Measurements from ENCODE around the gene GNG7. TPM values are rescaled to one million over a fixed set of nuclear protein-coding genes. Genes with fewer than 3 reads are reported as not detected.
A peak's percentile ranks its signal among the peaks of the same experiment; 100 is the strongest.
"Not testable (repeated sequence)": the region's sequence is repeated elsewhere in the genome, so short reads cannot be mapped to it uniquely, and the experiment has no call there.

Gene GNG7
- total and polyA plus RNA-seq, 5 donors, result 25.4 to 58.2 (median 42.9) TPM

DNA sequence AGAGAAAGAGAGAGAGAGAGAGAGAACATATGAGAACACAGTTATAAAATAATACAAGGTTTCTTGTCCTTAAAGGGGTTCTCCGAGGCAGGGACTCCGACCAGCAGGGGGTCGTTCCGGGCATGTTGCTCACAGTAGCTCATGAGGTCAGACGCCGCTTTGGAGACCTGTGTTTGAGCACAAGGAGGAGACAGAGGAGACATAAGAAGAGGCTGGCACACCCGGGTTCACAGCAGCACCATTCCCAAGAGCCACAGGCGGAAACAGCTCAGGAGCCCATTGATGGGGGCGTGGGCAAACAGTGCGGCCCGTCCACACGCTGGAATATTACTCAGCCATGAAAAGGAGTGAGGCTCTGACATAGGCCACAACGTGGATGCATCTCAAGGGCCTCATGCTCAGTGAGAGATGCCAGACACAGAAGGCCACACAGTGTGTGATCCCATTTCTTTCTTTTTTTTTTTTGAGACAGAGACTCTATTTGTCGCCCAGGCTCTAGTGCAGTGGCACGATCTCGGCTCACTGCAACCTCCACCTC lies 187.4 kb downstream of the GNG7 start:
- DNase-seq (peak in 1 of 3 donors; percentile 16), ATAC-seq (no peak)
- intact Hi-C loops (cut with DNase I), result no loop called here
- Histone ChIP-seq H3K4me3 (ENCODE audit: low read length) (no peak overlapping the region), H3K27me3 (ENCODE audit: control insufficient read depth, insufficient read depth) (no peaks in the 10 kb centered on the region), H3K27ac (ENCODE audit: low read length) (no peak overlapping the region), H3K4me1 (ENCODE audit: control insufficient read depth, insufficient read depth, low read length) (no peaks in the 10 kb centered on the region), H3K9me3 (ENCODE audit: control insufficient read depth, low read length) (no peaks in the 10 kb centered on the region)
- 95% methylated on average over 16 of the region's 16 CpGs for WGBS

DNA sequence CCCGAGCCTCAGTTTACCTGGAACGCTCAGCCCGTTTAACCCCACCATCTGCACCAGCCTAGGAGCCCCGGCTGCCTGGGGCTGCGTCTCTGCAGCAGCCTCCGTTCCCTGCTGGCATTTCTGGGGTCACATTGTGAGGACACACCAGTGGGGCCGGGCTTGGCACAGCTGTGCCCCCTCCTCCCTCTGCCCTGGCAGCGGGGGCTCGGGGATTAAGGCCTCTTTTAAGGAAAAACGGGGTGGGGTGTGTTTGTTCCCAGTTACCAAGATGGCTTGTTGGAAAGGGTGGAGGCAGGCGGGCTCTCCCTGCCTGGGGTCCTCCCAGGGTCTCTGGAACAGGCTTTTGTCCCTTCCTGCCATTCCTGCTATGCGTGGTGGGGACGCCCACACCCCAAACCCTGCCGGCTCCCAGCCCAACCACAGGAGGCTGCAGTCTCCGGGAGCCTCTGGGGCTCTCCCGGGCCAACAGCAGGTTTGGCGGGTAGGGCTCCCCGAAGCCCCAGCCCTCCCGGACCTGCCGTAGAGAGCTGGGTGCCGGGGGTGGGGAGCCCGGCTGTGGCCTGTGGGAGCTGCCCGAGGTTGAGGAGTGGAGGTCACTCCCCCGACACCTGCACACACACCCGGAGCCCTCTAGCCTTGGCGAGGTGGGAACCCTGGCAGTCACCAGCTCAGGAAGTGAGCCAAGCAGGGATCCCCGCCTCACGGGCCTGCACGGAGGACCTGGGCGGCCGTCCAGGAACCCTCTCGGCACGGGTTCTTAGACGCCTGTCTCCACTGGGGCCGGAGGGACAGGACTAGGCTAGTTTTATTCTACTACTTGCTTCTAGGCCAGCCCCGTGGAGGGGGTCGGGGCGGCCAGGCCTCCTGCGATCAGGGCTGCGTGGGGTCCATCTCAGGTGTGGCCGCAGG lies 189.7 kb downstream of the GNG7 start:
- no peaks in the 10 kb centered on the region for H3K27me3 ChIP-seq (ENCODE audit: control insufficient read depth, insufficient read depth)
- H3K4me1 ChIP-seq (ENCODE audit: control insufficient read depth, insufficient read depth, low read length), result no peaks in the 10 kb centered on the region
- H3K4me3 ChIP-seq (ENCODE audit: low read length), result no peak overlapping the region
- H3K9me3 ChIP-seq (ENCODE audit: control insufficient read depth, low read length), result no peaks in the 10 kb centered on the region
- ATAC-seq, result peak; percentile 33 to 50
- no peak overlapping the region for H3K27ac ChIP-seq (ENCODE audit: low read length)
- 56% methylated on average over 41 of the region's 41 CpGs for WGBS
- intact Hi-C loops (cut with DNase I), result no loop called here
- DNase-seq, result peak in 2 of 3 donors; percentile 30 to 61

DNA sequence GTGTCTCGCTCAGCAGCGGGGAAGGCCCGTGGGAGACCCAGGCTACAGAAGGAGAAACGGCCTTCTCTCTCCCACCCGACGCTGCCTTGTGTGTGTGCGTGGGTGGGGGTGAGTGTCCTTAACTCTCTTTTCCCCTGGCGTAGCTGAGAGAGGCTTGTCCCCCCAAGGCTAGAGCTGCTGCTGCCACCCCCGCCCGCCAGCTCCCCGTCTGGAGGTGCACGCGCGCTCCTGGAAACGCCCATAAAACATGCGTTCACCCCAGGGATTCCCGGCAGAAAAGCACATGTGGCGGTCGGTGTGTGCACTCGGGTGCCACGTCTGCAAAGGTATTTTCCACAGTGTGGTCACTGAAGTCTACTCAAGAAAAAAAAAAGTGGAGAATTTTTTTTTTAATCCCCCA lies 190.5 kb downstream of the GNG7 start:
- Histone ChIP-seq H3K4me1 (ENCODE audit: control insufficient read depth, insufficient read depth, low read length) (no peaks in the 10 kb centered on the region), H3K4me3 (ENCODE audit: low read length) (no peak overlapping the region), H3K9me3 (ENCODE audit: control insufficient read depth, low read length) (no peaks in the 10 kb centered on the region), H3K27me3 (ENCODE audit: control insufficient read depth, insufficient read depth) (no peaks in the 10 kb centered on the region), H3K27ac (ENCODE audit: low read length) (no peak overlapping the region)
- intact Hi-C loops (cut with DNase I), result no loop called here
- ATAC-seq (no peak), DNase-seq (peak in 1 of 3 donors; percentile 31)
- 90% methylated on average over 21 of the region's 21 CpGs for WGBS

DNA sequence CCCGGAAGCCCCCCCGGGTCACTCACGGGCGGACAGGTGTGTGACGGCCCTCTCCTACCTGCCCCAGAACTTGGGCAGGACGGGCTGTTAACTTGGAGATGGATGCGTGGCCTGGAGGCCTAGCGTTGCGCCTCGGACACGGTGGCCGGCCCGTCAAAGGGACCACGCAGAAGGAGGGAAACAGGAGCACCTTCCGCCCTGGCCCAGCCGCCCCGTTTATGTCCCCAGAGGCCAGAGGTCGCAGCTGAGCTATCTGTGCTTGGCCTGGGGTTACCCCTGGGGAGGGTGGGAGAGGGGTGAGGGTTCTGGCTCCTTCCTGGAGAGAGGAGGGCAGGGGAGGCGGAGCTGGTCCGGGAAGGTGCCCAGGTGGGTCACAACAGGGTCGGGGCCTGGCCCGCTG lies 190.9 kb downstream of the GNG7 start:
- no peaks in the 10 kb centered on the region for H3K27me3 ChIP-seq (ENCODE audit: control insufficient read depth, insufficient read depth)
- H3K4me1 ChIP-seq (ENCODE audit: control insufficient read depth, insufficient read depth, low read length), result no peaks in the 10 kb centered on the region
- peak in 1 of 2 donors; percentile 22 for ATAC-seq
- peak in 1 of 3 donors; percentile 47 for DNase-seq
- no peaks in the 10 kb centered on the region for H3K9me3 ChIP-seq (ENCODE audit: control insufficient read depth, low read length)
- WGBS, result 89% methylated on average over 22 of the region's 22 CpGs
- no peak overlapping the region for H3K27ac ChIP-seq (ENCODE audit: low read length)
- H3K4me3 ChIP-seq (ENCODE audit: low read length), result no peak overlapping the region
- intact Hi-C loops (cut with DNase I), result no loop called here

DNA sequence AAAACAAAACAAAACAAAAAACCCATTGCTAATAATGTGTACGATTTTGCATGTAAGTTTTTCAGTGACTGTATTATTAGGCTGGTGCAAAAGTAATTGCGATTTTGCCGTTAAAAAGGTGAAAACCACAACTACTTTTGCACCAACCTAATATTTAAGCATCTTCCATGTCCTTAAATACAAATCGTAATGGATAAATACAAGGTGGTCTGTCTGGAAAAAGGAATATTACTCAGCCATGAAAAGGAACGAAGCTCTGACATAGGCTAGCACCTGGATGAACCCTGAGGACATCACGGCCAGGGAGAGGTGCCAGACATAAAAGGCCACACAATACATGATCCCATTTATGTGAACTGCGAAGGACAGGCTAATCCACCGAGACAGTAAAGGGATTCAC lies 193.4 kb downstream of the GNG7 start:
- intact Hi-C loops (cut with DNase I), result no loop called here
- Histone ChIP-seq H3K4me3 (ENCODE audit: low read length) (no peak overlapping the region), H3K9me3 (ENCODE audit: control insufficient read depth, low read length) (no peaks in the 10 kb centered on the region), H3K4me1 (ENCODE audit: control insufficient read depth, insufficient read depth, low read length) (no peaks in the 10 kb centered on the region), H3K27ac (ENCODE audit: low read length) (no peak overlapping the region), H3K27me3 (ENCODE audit: control insufficient read depth, insufficient read depth) (no peaks in the 10 kb centered on the region)
- 95% methylated on average over 8 of the region's 8 CpGs for WGBS
- ATAC-seq (no peak), DNase-seq (peak in 1 of 3 donors; percentile 19)

DNA sequence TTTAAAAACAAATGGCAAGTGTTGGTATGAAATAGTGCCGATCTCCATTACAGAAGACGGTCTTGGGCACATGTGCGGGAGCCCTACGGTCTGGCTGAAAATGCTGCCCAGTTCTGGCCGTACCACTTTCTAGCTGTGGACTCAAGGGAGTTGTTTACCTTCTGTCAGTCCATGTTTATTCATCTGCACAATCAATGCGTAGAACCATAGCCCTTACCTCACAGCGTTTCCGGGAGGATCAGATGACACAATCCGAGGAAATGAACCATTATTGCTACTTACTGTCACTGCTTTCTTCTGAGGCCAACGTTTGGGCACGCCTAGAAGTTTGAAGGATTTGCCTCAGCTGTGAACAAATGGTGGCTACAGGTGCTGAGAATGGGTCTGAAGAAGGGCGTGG lies 195.4 kb downstream of the GNG7 start:
- Histone ChIP-seq H3K4me3 (ENCODE audit: low read length) (no peak overlapping the region), H3K9me3 (ENCODE audit: control insufficient read depth, low read length) (no peaks in the 10 kb centered on the region), H3K27me3 (ENCODE audit: control insufficient read depth, insufficient read depth) (no peaks in the 10 kb centered on the region), H3K27ac (ENCODE audit: low read length) (no peak overlapping the region), H3K4me1 (ENCODE audit: control insufficient read depth, insufficient read depth, low read length) (no peaks in the 10 kb centered on the region)
- intact Hi-C loops (cut with DNase I), result no loop called here
- DNase-seq, result no peak
- WGBS, result 35% methylated on average over 12 of the region's 12 CpGs
- ATAC-seq, result peak in 1 of 2 donors; percentile 58

DNA sequence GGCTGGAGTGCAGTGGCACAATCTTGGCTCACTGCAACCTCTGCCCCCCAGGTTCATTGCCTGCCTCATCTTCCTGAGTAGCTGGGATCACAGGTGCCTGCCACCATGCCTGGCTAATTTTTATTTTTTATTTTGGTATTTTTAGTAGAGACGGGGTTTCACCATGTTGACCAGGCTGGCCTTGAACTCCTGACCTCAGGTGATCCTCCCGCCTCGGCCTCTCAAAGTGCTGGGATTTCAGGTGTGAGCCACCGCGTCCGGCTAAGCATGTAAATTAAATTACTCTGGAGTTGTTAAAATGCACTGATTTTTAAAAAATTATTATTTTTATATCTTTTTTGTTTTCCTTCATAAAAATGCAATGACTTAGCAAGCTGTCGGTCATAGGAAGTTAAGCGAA lies 195.8 kb downstream of the GNG7 start:
- H3K9me3 ChIP-seq (ENCODE audit: control insufficient read depth, low read length); H3K27me3 ChIP-seq (ENCODE audit: control insufficient read depth, insufficient read depth); H3K4me1 ChIP-seq (ENCODE audit: control insufficient read depth, insufficient read depth, low read length); intact Hi-C loops (cut with DNase I); H3K4me3 ChIP-seq (ENCODE audit: low read length); ATAC-seq; DNase-seq; H3K27ac ChIP-seq (ENCODE audit: low read length): not testable (repeated sequence)
- 83% methylated on average over 8 of the region's 8 CpGs for WGBS

DNA sequence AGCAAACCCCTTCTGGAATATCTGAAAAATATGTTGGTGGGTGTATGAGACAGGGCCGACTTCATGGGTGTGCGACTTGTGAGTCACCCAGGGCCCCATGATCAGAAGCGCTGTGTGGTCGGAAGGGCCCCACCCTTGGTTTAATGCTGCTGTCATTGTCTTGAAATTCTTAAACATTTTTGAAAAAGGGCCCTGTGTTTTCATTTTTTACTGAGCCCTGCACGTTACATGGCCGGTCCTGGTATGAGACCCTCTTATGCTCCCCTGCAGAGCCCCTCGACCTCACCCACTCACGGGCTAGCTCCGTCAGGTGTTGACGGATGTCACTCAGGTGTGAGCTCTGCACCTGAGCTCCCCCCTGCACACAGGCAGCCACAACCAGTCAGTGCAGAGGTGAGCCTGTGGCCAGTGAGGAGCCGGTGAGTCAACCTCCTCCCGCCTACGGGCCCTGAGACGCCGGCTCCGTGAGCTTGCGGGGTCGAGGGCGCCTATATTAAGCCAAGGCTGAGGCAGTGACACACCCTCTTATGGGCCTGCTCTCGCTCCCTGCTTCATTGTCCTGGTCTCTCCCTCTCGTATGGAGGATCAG lies 198.9 kb downstream of the GNG7 start:
- H3K27ac ChIP-seq (ENCODE audit: low read length), result no peak overlapping the region
- intact Hi-C loops (cut with DNase I), result no loop called here

DNA sequence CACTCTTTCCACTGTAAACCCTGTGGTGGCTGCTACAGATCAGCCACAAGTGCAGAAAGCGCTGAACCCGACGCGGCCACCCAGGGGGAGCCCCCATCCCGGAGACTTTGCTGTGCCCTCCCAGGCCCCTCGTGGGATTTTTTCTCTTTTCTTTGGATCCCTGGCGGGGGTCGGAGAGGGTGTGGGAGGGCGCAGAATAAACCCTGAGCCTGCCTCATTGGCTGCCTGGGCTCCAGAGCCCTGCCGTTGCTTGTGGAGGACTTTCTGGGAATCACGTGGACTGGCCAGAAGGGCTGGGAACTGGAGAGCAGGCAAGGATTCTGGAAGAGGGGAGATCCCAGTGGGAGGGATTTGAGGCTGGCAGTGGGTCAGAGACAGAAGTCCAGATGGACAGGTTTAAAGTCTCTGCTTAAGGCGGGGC lies 201.6 kb downstream of the GNG7 start:
- intact Hi-C loops (cut with DNase I), result no loop called here
- WGBS, result 66% methylated on average over 12 of the region's 12 CpGs
- DNase-seq (no peak), ATAC-seq (peak; percentile 27 to 44)
- H3K4me1 ChIP-seq (ENCODE audit: control insufficient read depth, insufficient read depth, low read length), result peaks cover 2% of the 10 kb centered on the region
- H3K27ac ChIP-seq (ENCODE audit: low read length), result no peak overlapping the region
- H3K4me3 ChIP-seq (ENCODE audit: low read length), result no peak overlapping the region
- H3K9me3 ChIP-seq (ENCODE audit: control insufficient read depth, low read length), result no peaks in the 10 kb centered on the region
- no peaks in the 10 kb centered on the region for H3K27me3 ChIP-seq (ENCODE audit: control insufficient read depth, insufficient read depth)

More for the DNA sequence above, 198.9 kb downstream of the GNG7 start:
- DNase-seq, result no peak
- no peaks in the 10 kb centered on the region for H3K27me3 ChIP-seq (ENCODE audit: control insufficient read depth, insufficient read depth)
- H3K4me3 ChIP-seq (ENCODE audit: low read length), result no peak overlapping the region
- peak in 1 of 2 donors; percentile 6 for ATAC-seq
- no peaks in the 10 kb centered on the region for H3K4me1 ChIP-seq (ENCODE audit: control insufficient read depth, insufficient read depth, low read length)
- 58% methylated on average over 21 of the region's 21 CpGs for WGBS
- no peaks in the 10 kb centered on the region for H3K9me3 ChIP-seq (ENCODE audit: control insufficient read depth, low read length)

DNA sequence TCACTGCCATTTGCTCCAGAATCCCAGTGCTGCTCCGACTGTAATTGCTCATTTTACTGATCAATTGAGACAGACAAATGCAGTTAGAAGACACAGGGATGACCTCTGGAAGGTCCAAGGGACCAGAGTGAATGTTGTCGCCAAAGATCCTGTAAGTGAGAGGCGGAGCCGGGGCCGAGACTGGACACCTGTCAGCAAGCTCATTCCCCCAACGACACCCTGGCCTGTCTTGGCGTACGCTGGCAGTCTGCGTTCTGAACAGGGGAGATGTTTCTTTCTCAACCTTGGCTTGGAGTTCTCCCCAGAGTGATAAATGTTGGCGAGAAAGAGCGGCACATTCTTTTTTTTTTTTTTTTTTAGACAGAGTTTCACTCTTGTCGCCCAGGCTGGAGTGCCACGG lies 202.3 kb downstream of the GNG7 start:
- no peaks in the 10 kb centered on the region for H3K27me3 ChIP-seq (ENCODE audit: control insufficient read depth, insufficient read depth)
- no peak overlapping the region for H3K4me3 ChIP-seq (ENCODE audit: low read length)
- DNase-seq, result peak in 2 of 3 donors; percentile 36 to 71
- 57% methylated on average over 13 of the region's 13 CpGs for WGBS
- intact Hi-C loops (cut with DNase I), result no loop called here
- H3K4me1 ChIP-seq (ENCODE audit: control insufficient read depth, insufficient read depth, low read length), result peaks cover 4% of the 10 kb centered on the region
- peak overlapping the region; percentile 3 for H3K27ac ChIP-seq (ENCODE audit: low read length)
- no peaks in the 10 kb centered on the region for H3K9me3 ChIP-seq (ENCODE audit: control insufficient read depth, low read length)
- peak in 1 of 2 donors; percentile 29 for ATAC-seq

DNA sequence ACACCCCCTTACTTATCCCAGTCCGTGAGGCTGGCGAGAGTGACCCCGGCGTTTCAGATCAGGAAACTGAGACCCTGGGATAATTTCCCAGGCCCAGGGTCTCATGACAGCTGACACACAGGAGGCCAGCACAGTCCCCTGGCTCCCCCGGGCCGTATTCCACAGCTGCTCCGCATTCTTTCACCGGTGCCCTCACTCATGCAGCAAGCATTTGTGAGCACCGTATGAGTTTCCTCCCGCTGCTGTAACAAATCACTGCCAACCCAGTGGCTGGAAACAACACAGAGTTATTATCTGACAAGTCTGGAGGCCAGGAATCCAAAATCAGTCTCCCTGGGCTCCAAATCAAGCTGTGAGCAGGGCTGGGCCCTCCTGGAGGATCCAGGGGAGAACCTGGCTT lies 205.3 kb downstream of the GNG7 start:
- ATAC-seq, result no peak
- Histone ChIP-seq H3K9me3 (ENCODE audit: control insufficient read depth, low read length) (no peaks in the 10 kb centered on the region), H3K4me1 (ENCODE audit: control insufficient read depth, insufficient read depth, low read length) (peaks cover 4% of the 10 kb centered on the region), H3K27me3 (ENCODE audit: control insufficient read depth, insufficient read depth) (no peaks in the 10 kb centered on the region), H3K27ac (ENCODE audit: low read length) (no peak overlapping the region), H3K4me3 (ENCODE audit: low read length) (no peak overlapping the region)
- no peak for DNase-seq
- 84% methylated on average over 10 of the region's 10 CpGs for WGBS
- intact Hi-C loops (cut with DNase I), result loop anchor here in 2 of 4 donors (5.0 kb wide), 2 partner anchors 40 to 45 kb away; no protein-coding TSS in a partner anchor
